OCI-M2 (cell line): ENCODE measurements around the gene APOE.

Source experiments
- DNase-seq: peaks from one replicate; lab custom pipeline; 2025; ENCODE audit not compliant: unreplicated experiment; lab: John Stamatoyannopoulos, UW

Gene APOE

GRCh38 chr19:44948763-44949374, 43.3 kb downstream of the APOE start:
- DNase-seq = no peak

DNA sequence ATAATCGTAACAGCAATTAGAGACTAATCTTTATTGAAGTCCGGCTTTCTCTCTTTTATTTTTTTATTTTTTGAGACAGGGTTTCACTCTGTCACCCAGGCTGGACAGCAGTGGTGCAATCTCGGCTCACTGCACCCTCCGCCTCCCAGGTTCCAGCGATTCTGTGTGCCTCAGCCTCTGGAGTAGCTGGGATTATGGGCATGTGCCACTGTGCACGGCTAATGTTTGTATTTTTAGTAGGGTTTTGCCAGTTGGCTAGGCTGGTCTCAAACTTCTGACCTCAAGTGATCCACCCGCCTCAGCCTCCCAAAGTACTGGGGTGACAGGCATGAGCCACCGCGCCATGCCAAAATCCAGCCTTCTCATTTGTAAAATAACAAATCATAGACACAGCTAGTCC, 44.0 kb downstream of the APOE start:
- DNase-seq = no peak

GRCh38 chr19:44951179-44952159, 45.9 kb downstream of the APOE start:
- peak; percentile 39 for DNase-seq

- no peak for DNase-seq
Measured at GRCh38 chr19:44954278-44954648, 48.7 kb downstream of the APOE start.

GRCh38 chr19:44954649-44955504, 49.3 kb downstream of the APOE start, which contains the start of gene CLPTM1:
TSS of gene CLPTM1 (plus strand) at chr19:44955380. CDS start at chr19:44955396, 16 bp downstream.
- DNase-seq = peak; percentile 96

- no peak for DNase-seq
Measured at GRCh38 chr19:44955505-44956439, 50.2 kb downstream of the APOE start.

- DNase-seq = no peak
Measured at GRCh38 chr19:44957526-44957925, 51.9 kb downstream of the APOE start.

DNA sequence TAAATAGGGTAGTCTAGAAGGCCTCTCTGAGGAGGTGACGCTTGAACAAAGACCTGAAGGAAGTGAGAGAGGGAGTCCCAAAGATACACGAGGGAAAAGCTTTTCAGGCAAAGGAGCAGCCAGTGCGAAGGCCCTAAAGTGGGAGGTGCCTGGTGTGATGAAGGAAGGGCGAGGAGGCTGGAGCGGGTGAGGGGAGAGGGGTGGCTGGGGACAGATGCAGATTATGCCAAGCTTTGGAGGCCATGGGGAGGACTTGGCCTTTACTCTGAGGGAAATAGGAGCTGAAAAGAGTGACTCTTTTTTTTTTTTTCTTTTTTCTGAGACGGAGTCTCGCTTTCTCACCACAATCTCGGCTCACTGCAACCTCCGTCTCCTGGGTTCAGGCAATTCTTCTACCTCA, 52.5 kb downstream of the APOE start:
- DNase-seq = no peak
